K562 (cell line): ENCODE data around the gene ZFYVE28. TPM values are rescaled to one million over a fixed set of nuclear protein-coding genes. Genes with fewer than 3 reads are reported as not detected.

Experiments
- ARID3A ChIP-seq: IDR thresholded peaks from 2 replicates; pipeline ENCODE4 v1.6.1; 2012; ENCODE audit warnings: low read depth, low read length, improper control_type of control experiment, borderline replicate concordance
- DMBX1 ChIP-seq: fragments of 250-450 bp; sonication (Bioruptor Pico); IDR thresholded peaks from 2 replicates; pipeline ENCODE4 v1.8.0; 2022; ENCODE audit warnings: inconsistent platforms, mild to moderate bottlenecking, moderate library complexity, borderline replicate concordance
- ELF4 ChIP-seq: fragments of 450-650 bp; formaldehyde crosslinking; IDR thresholded peaks from 2 replicates; pipeline ENCODE4 v1.4.0; 2022; ENCODE audit warnings: missing genetic modification characterization
- EP400 ChIP-seq: fragments of 450-650 bp; IDR thresholded peaks from 2 replicates; pipeline ENCODE4 v1.6.1; 2017; ENCODE audit warnings: antibody characterized with exemption, mild to moderate bottlenecking, moderate library complexity
- ETV6 ChIP-seq, 3 experiments: fragments of 150-350 bp in 1 of 3; sonication (generic) in 1 of 3; formaldehyde crosslinking in 1 of 3; IDR thresholded peaks; 2 replicates each; pipeline versions ENCODE4 v1.6.1 to v1.8.0; 2014 to 2022; ENCODE audit warnings: borderline replicate concordance in 2 of 3, low read depth in 2 of 3, antibody characterized with exemption in 1 of 3, low read length in 1 of 3, mild to moderate bottlenecking in 1 of 3, missing genetic modification reagents in 1 of 3
- GATAD2B ChIP-seq: fragments of 450-650 bp; IDR thresholded peaks from 2 replicates; pipeline ENCODE4 v1.6.1; 2017; ENCODE audit warnings: mild to moderate bottlenecking, borderline replicate concordance
- IRF1 ChIP-seq: sonication (generic); formaldehyde crosslinking; IDR thresholded peaks from 2 replicates; pipeline ENCODE4 v1.8.0; 2022; ENCODE audit warnings: missing genetic modification reagents, mild to moderate bottlenecking, borderline replicate concordance
- KDM2B ChIP-seq: fragments of 250-450 bp; sonication (Bioruptor Pico); IDR thresholded peaks from 2 replicates; pipeline ENCODE4 v1.8.0; 2021; ENCODE audit warnings: mild to moderate bottlenecking, moderate library complexity
- PHF20 ChIP-seq: fragments of 450-650 bp; IDR thresholded peaks from 2 replicates; pipeline ENCODE4 v1.6.1; 2018; ENCODE audit not compliant: partially characterized antibody
- RERE ChIP-seq: sonication (generic); formaldehyde crosslinking; IDR thresholded peaks from 2 replicates; pipeline ENCODE4 v1.8.0; 2023; ENCODE audit warnings: missing genetic modification reagents, mild to moderate bottlenecking, borderline replicate concordance
- SOX6 ChIP-seq: fragments of 450-650 bp; IDR thresholded peaks from 2 replicates; pipeline ENCODE4 v1.6.1; 2014; ENCODE audit warnings: mild to moderate bottlenecking
- SRSF1 ChIP-seq: fragments of 200-400 bp; formaldehyde crosslinking; IDR thresholded peaks from 2 replicates; pipeline ENCODE4 v1.6.1; 2017; ENCODE audit warnings: mild to moderate bottlenecking, low read depth, low read length, moderate library complexity
- SRSF7 ChIP-seq: fragments of 200-400 bp; formaldehyde crosslinking; optimal IDR thresholded peaks from 2 replicates; pipeline ENCODE3; 2017; ENCODE audit warnings: mild to moderate bottlenecking, low read depth, low read length
- TOE1 ChIP-seq, 2 experiments: fragments of 450-650 bp in 1 of 2; sonication (generic) in 1 of 2; formaldehyde crosslinking in 1 of 2; IDR thresholded peaks; 2 replicates each; pipeline versions ENCODE4 v1.7.1 to v1.8.0; 2016 to 2022; ENCODE audit warnings: borderline replicate concordance in 2 of 2, mild to moderate bottlenecking in 2 of 2, antibody characterized with exemption in 1 of 2, inconsistent platforms in 1 of 2, low read depth in 1 of 2, missing genetic modification reagents in 1 of 2, moderate library complexity in 1 of 2
- ZNF121 ChIP-seq: sonication (generic); formaldehyde crosslinking; conservative IDR thresholded peaks from 2 replicates; pipeline ENCODE4 v1.8.0; 2022; ENCODE audit warnings: missing genetic modification reagents
- ZNF140 ChIP-seq: fragments of 250-450 bp; sonication (Bioruptor Pico); IDR thresholded peaks from 2 replicates; pipeline ENCODE4 v1.8.0; 2021; ENCODE audit warnings: moderate library complexity, mild to moderate bottlenecking, inconsistent platforms
- ZNF551 ChIP-seq: fragments of 250-450 bp; sonication (Bioruptor Pico); IDR thresholded peaks from 2 replicates; pipeline ENCODE4 v1.5.0; 2021; ENCODE audit warnings: mild to moderate bottlenecking, moderate library complexity
- ZNF695 ChIP-seq: fragments of 450-650 bp; formaldehyde crosslinking; IDR thresholded peaks from 2 replicates; pipeline ENCODE4 v1.4.0; 2020; ENCODE audit warnings: mild to moderate bottlenecking, moderate library complexity
- ZNF717 ChIP-seq: fragments of 250-450 bp; sonication (Bioruptor Pico); IDR thresholded peaks from 2 replicates; pipeline ENCODE4 v1.5.0; 2021
- polyA plus RNA-seq, 8 experiments: library from polyadenylated mRNA; depleted of rRNA in 4 of 8; stranded (reverse) in 5 of 8; unstranded in 3 of 8; fragments of >200 nt; fragmentation: Nextera tagmentation in 2 of 8; fragmentation: Illumina TruSeq in 1 of 8; extraction: Ambion mirVana in 2 of 8; extraction: Trizol in 1 of 8; gene quantifications; 2 replicates each; pipeline versions ENCODE4 v1.2.1 to v1.2.3, GENCODE V29; 2011 to 2014; ENCODE audit warnings: inconsistent platforms in 1 of 8, missing spikeins in 1 of 8
- total RNA-seq, 7 experiments: library from RNA; depleted of rRNA in 6 of 7; stranded (reverse); fragments of >200 nt in 6 of 7; fragmentation: Illumina TruSeq in 2 of 7; extraction: Trizol in 2 of 7; gene quantifications; 2 replicates each; pipeline versions ENCODE4 v1.2.1 to v1.2.3, GENCODE V29; 2011 to 2021; ENCODE audit warnings: low replicate concordance in 1 of 7

Gene ZFYVE28
- total and polyA plus RNA-seq, 9 of the 15 experiments (the other 6 are each of a cell fraction or from before 2014, with no cell fraction given), result 1.3 to 24.8 (median 8.9) TPM

GRCh38 chr4:2273657-2274319 lies 144.7 kb downstream of the ZFYVE28 start (continued):
- peak; percentile 49; the same call in 1 of the 2 replicates for TF ChIP-seq SOX6
- TF ChIP-seq ELF4 (CRISPR knock-in tag), result no peak
- TF ChIP-seq EP400, result no peak
- TF ChIP-seq SRSF1, result no peak
- TF ChIP-seq SRSF7, result no peak
- no peak for TF ChIP-seq DMBX1 (CRISPR knock-in tag)
- TF ChIP-seq ZNF140, result no peak
- no peak for TF ChIP-seq TOE1 (IDR thresholded peaks at IDR 0.05; ENCODE audit: borderline replicate concordance)
- no peak for TF ChIP-seq TOE1 (CRISPR knock-in tag; IDR thresholded peaks at IDR 0.05; ENCODE audit: borderline replicate concordance, low read depth)
- no peak for TF ChIP-seq ZNF121 (CRISPR knock-in tag)
- no peak for TF ChIP-seq ZNF695 (CRISPR knock-in tag)
- no peak for TF ChIP-seq RERE
- no peak for TF ChIP-seq IRF1 (CRISPR knock-in tag)
- no peak for TF ChIP-seq ZNF717 (CRISPR knock-in tag)
- no peak for TF ChIP-seq ARID3A
- TF ChIP-seq KDM2B (CRISPR knock-in tag), result no peak
- no peak for TF ChIP-seq PHF20
- TF ChIP-seq GATAD2B, result peak; percentile 80; the same call in 1 of the 2 replicates
- TF ChIP-seq ZNF551 (CRISPR knock-in tag), result no peak
- no peak for TF ChIP-seq ETV6 (IDR thresholded peaks at IDR 0.05; ENCODE audit: borderline replicate concordance in 1 of 2, low read depth in 2 of 2, low read length in 1 of 2)
- TF ChIP-seq ETV6 (CRISPR knock-in tag; IDR thresholded peaks at IDR 0.05; ENCODE audit: borderline replicate concordance), result no peak
